Fibroblast of the aortic adventitia (primary cell): ENCODE results near the gene PEAK1. TPM values are rescaled to one million over a fixed set of nuclear protein-coding genes. Genes with fewer than 3 reads are reported as not detected.

Source experiments
- DNase-seq: peaks from one replicate; pipeline ENCODE4 v3.0.0-alpha.2; 2010; ENCODE audit warnings: low read depth
- H3K4me3 ChIP-seq: 2 replicates; pipeline ENCODE4 v1.5.1; 2011; ENCODE audit warnings: low read depth, mild to moderate bottlenecking, control low read depth, low read length, moderate library complexity
- CTCF ChIP-seq: IDR thresholded peaks from 2 replicates; pipeline ENCODE4 v1.5.1; 2011; ENCODE audit warnings: mild to moderate bottlenecking, low read length, control low read depth, inconsistent platforms; ENCODE audit not compliant: insufficient read depth
- total RNA-seq: library from RNA; depleted of rRNA; stranded (reverse); fragments of >200 nt; gene quantifications from 2 replicates; pipeline ENCODE4 v1.2.3, GENCODE V29; 2012; ENCODE audit warnings: low replicate concordance

Gene PEAK1
- total RNA-seq, 1 donor, result 98.2 TPM

- TF ChIP-seq CTCF, result no peak
- no peak for DNase-seq
- no peak overlapping the region for H3K4me3 ChIP-seq
These were observed 332.7 kb downstream of the PEAK1 start for GRCh38 chr15:77087213-77087612.

GRCh38 chr15:77085297-77085696 lies 334.6 kb downstream of the PEAK1 start:
- DNase-seq, result peak; percentile 39

GRCh38 chr15:77084436-77084835 lies 335.5 kb downstream of the PEAK1 start:
- DNase-seq, result no peak
- H3K4me3 ChIP-seq, result no peak overlapping the region
- no peak for TF ChIP-seq CTCF

More at GRCh38 chr15:77085297-77085696, 334.6 kb downstream of the PEAK1 start:
- H3K4me3 ChIP-seq, result no peak overlapping the region
- no peak for TF ChIP-seq CTCF

GRCh38 chr15:77083381-77084160 lies 336.3 kb downstream of the PEAK1 start:
- TF ChIP-seq CTCF, result no peak
- H3K4me3 ChIP-seq, result peak overlapping the region; percentile 48
- DNase-seq, result peak; percentile 57

- H3K4me3 ChIP-seq, result no peak overlapping the region
- DNase-seq, result no peak
- no peak for TF ChIP-seq CTCF
These were observed 337.9 kb downstream of the PEAK1 start for GRCh38 chr15:77081971-77082370.

GRCh38 chr15:77076323-77076915 lies 343.5 kb downstream of the PEAK1 start:
- no peak for DNase-seq
- H3K4me3 ChIP-seq, result no peak overlapping the region

More at GRCh38 chr15:77076323-77076915, 343.5 kb downstream of the PEAK1 start:
- TF ChIP-seq CTCF, result no peak
